Heart left ventricle (tissue), 16 donors: Measurements from ENCODE around the gene TSNAXIP1. TPM values are rescaled to one million over a fixed set of nuclear protein-coding genes. Genes with fewer than 3 reads are reported as not detected.
A peak's percentile ranks its signal among the peaks of the same experiment; 100 is the strongest.

Source experiments
- ATAC-seq, 4 donors: fragments of 200-7000 bp; cut with Tn5 transposase; one replicate each; pipeline ENCODE4 v1.9.1; 2020 to 2022; ENCODE audit warnings: moderate library complexity in 4 of 4, mild to moderate bottlenecking in 3 of 4, moderate number of reproducible peaks in 1 of 4
- DNase-seq, 5 donors: peaks; one replicate each; pipeline ENCODE4 v3.0.0-alpha.2; 2020
- H3K27ac ChIP-seq, 12 donors: fragments of 200-600 bp; sonication (generic) in 4 of 12; one replicate each; pipeline versions ENCODE4 v1.5.0 to v1.8.0; 2016 to 2022; ENCODE audit warnings: mild to moderate bottlenecking in 2 of 12
- H3K27me3 ChIP-seq, 9 donors: fragments of 200-600 bp; sonication (generic) in 2 of 9; one replicate each; pipeline versions ENCODE4 v1.5.1 to v1.8.0; 2016 to 2022; ENCODE audit warnings: mild to moderate bottlenecking in 3 of 9
- H3K36me3 ChIP-seq, 9 donors: fragments of 200-600 bp; sonication (generic) in 2 of 9; one replicate each; pipeline versions ENCODE4 v1.5.0 to v1.8.0; 2018 to 2022; ENCODE audit warnings: mild to moderate bottlenecking in 2 of 9
- H3K4me1 ChIP-seq, 12 donors: fragments of 200-600 bp; sonication (generic) in 4 of 12; one replicate each; pipeline versions ENCODE4 v1.5.0 to v1.8.0; 2016 to 2022; ENCODE audit warnings: mild to moderate bottlenecking in 3 of 12
- H3K4me3 ChIP-seq, 12 donors: fragments of 200-600 bp; sonication (generic) in 4 of 12; one replicate each; pipeline versions ENCODE4 v1.5.0 to v1.8.0; 2017 to 2022; ENCODE audit warnings: mild to moderate bottlenecking in 9 of 12, moderate library complexity in 4 of 12
- H3K9me3 ChIP-seq, 12 donors: fragments of 200-600 bp; sonication (generic) in 4 of 12; one replicate each; pipeline versions ENCODE4 v1.5.0 to v1.8.0; 2016 to 2022; ENCODE audit warnings: mild to moderate bottlenecking in 1 of 12
- POLR2A ChIP-seq, 2 donors: fragments of 450-650 bp; IDR thresholded peaks; one replicate each; pipeline ENCODE4 v1.6.1; 2017; ENCODE audit warnings: antibody characterized with exemption in 2 of 2, mild to moderate bottlenecking in 2 of 2, moderate library complexity in 2 of 2
- WGBS, 4 donors: extraction: QIAGEN DNeasy Blood & Tissue Kit in 2 of 4; methylation state at CpG; one replicate each; pipeline versions ENCODE4 v1.1.5 to v1.1.7; 2013 to 2018; 5-methylcytosine and 5-hydroxymethylcytosine counted together
- intact Hi-C, 10 donors: fragments of 100-400 bp; cut with DNase I; formaldehyde crosslinking; loops; one replicate each; pipeline versions ENCODE4 v1.11.1 to v1.14.2; 2022
- polyA plus RNA-seq, 2 donors: library from polyadenylated mRNA; stranded (reverse); fragments of 200-250 nt; gene quantifications; one replicate each; pipeline ENCODE4 v1.2.3, GENCODE V29; 2013
- total RNA-seq, 9 donors: library from RNA; depleted of rRNA in 2 of 9; stranded (reverse); fragments of >200 nt in 2 of 9; fragmentation: NEBNext Ultra II Directional in 3 of 9; extraction: Animal tissue kit (Norgen Biotek cat#: 25700) in 3 of 9; gene quantifications; one replicate each; pipeline versions ENCODE4 v1.1.0 to v1.2.4, GENCODE V29; 2016 to 2023
- TF ChIP-seq, protein P1 (sequence below), 12 donors: fragments of 200-600 bp; sonication (generic) in 4 of 12; IDR thresholded peaks; one replicate each; pipeline versions ENCODE4 v1.5.0 to v1.8.0; 2018 to 2022; ENCODE audit warnings: antibody characterized with exemption in 12 of 12, mild to moderate bottlenecking in 5 of 12
- donor health status: ischemic (EF 13 %, LVEDD 7.1; RV severe dilation, severe dysfunction).
- donor health status: healthy with polysubstance abuse.
- donor health status: DM: no; HTN: yes; CAD: no.
- donor health status: DM: no; HTN: no; CAD: no.
- donor health status: ischemic (EF 25% LVEDD 6.9; RV normal size, moderate dysfunction).
- donor health status: ischemic (EF 25% LVEDD 5.7; RV mildly dilated, moderate dysfunction).
- donor health status: healthy.
- donor health status: DM: yes; HTN: yes; CAD: no.
- donor health status: ischemic (EF 35%, LVEDD 5.7; RV mildly dilated, moderate dysfunction).
- donor health status: nonischemic (EF 11% LVEDD 7.7; RV severe dilation, severe dysfunction).
- donor health status: DM: yes; HTN: yes; CAD: no.
- donor health status: PGD.
- donor health status: ischemic (EF 29% LVEDD 5.4; RV normal size, mild dysfunction).
- donor health status: nonischemic (EF 23%, LVEDD 6.1; RV moderate dilation, normal function).

TSNAXIP1 gene
- total and polyA plus RNA-seq, 11 donors: 0.16 to 0.93 (median 0.57) TPM; not detected in 1

- TF ChIP-seq POLR2A (IDR thresholded peaks at IDR 0.05): no peak
- TF ChIP-seq, protein P1, sequence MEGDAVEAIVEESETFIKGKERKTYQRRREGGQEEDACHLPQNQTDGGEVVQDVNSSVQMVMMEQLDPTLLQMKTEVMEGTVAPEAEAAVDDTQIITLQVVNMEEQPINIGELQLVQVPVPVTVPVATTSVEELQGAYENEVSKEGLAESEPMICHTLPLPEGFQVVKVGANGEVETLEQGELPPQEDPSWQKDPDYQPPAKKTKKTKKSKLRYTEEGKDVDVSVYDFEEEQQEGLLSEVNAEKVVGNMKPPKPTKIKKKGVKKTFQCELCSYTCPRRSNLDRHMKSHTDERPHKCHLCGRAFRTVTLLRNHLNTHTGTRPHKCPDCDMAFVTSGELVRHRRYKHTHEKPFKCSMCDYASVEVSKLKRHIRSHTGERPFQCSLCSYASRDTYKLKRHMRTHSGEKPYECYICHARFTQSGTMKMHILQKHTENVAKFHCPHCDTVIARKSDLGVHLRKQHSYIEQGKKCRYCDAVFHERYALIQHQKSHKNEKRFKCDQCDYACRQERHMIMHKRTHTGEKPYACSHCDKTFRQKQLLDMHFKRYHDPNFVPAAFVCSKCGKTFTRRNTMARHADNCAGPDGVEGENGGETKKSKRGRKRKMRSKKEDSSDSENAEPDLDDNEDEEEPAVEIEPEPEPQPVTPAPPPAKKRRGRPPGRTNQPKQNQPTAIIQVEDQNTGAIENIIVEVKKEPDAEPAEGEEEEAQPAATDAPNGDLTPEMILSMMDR (IDR thresholded peaks at IDR 0.05): no peak
- WGBS, 4 donors: 87 to 95% (median 92%) methylated on average over 6 of the region's 6 CpGs
- H3K36me3 ChIP-seq: peaks cover 0 to 41% (median 21%) of the 10 kb centered on the region in 9 donors
- H3K4me3 ChIP-seq: no peak overlapping the region
- DNase-seq (no peak), ATAC-seq (no peak)
- peaks cover 5 to 34% (median 24%) of the 10 kb centered on the region in 12 donors for H3K4me1 ChIP-seq
- H3K9me3 ChIP-seq: no peaks in the 10 kb centered on the region
- intact Hi-C loops: no loop called here
- no peak overlapping the region for H3K27ac ChIP-seq
- no peaks in the 10 kb centered on the region for H3K27me3 ChIP-seq
These were observed 36.2 kb upstream of the TSNAXIP1 start for GRCh38 chr16:67770346-67770991.

- intact Hi-C loops: no loop called here
- DNase-seq (peak in 4 of 5 donors; percentile 38 to 54 (median 47)), ATAC-seq (peak; percentile 73 to 84 (median 78))
- TF ChIP-seq, protein P1 (IDR thresholded peaks at IDR 0.05): no peak
- no peak for TF ChIP-seq POLR2A (IDR thresholded peaks at IDR 0.05)
- H3K36me3 ChIP-seq: peaks cover 0 to 30% (median 18%) of the 10 kb centered on the region in 9 donors
- no peak overlapping the region for H3K4me3 ChIP-seq
- H3K27ac ChIP-seq: peak overlapping the region in 7 of 12 donors; percentile 24 to 68 (median 35)
- peaks cover 5 to 30% (median 24%) of the 10 kb centered on the region in 12 donors for H3K4me1 ChIP-seq
- H3K27me3 ChIP-seq: no peaks in the 10 kb centered on the region
- WGBS, 4 donors: 10 to 17% (median 12%) methylated on average over 4 of the region's 4 CpGs
- H3K9me3 ChIP-seq: no peaks in the 10 kb centered on the region
These were observed 33.6 kb upstream of the TSNAXIP1 start for GRCh38 chr16:67773099-67773498.

DNA sequence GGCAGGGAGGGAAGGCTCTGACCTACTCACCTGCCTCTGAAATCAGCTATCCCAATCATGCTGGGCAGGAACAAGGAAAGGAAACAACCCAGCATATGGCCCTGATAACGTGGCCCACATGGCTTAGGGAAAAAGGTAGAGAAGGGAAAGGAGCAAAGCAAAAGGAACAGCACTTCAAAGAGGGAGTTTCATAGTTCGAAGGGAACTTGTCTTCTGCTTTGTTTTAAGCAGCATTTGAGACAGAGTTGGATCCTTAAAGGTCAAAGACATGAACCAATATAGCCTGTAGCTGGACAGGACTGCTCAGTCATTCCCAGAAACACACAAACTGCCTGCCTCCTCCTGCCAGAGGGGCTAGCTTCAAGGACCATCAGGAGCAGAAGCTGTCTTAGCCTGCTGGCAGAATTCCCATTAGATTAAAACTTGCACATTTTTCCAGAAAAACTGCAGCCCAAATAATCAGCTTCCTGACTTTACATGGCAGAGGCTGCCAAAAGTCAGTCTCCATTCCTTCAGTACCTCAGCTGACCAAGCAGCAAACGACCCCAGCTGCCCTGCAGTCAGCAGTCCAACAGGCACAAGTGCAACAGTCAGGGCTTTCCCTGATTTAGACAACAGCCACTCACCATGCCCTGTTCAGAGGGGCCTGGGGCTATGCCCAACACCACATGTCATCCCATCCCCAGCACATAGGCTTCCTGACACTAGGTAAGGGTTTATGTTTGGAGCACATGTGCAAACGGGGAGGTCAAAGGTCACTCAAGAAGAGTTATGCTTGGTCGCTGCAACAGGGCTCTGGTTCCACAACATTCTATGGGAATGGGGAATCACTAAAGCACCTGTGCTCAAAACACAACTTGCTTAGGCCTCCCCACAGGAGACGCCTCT is 32.9 kb upstream of the TSNAXIP1 start:
- ATAC-seq: peak; percentile 13 to 63 (median 55)
- Histone ChIP-seq H3K9me3 (no peaks in the 10 kb centered on the region), H3K4me3 (no peak overlapping the region), H3K36me3 (peaks cover 0 to 24% (median 16%) of the 10 kb centered on the region in 9 donors), H3K27ac (peak overlapping the region in 8 of 12 donors; percentile 22 to 68 (median 34)), H3K4me1 (peaks cover 5 to 30% (median 24%) of the 10 kb centered on the region in 12 donors), H3K27me3 (no peaks in the 10 kb centered on the region)
- WGBS, 4 donors: 53 to 59% (median 54%) methylated on average over 6 of the region's 6 CpGs
- no peak for DNase-seq
- TF ChIP-seq POLR2A (IDR thresholded peaks at IDR 0.05): no peak
- TF ChIP-seq, protein P1 (IDR thresholded peaks at IDR 0.05): no peak
- intact Hi-C loops: no loop called here

GRCh38 chr16:67774457-67774853 is 32.2 kb upstream of the TSNAXIP1 start:
- TF ChIP-seq, protein P1 (IDR thresholded peaks at IDR 0.05): no peak
- TF ChIP-seq POLR2A (IDR thresholded peaks at IDR 0.05): no peak
- 68 to 87% (median 84%) methylated on average over 3 of the region's 3 CpGs for WGBS, 4 donors
- Histone ChIP-seq H3K27me3 (no peaks in the 10 kb centered on the region), H3K9me3 (no peaks in the 10 kb centered on the region), H3K27ac (peak overlapping the region in 4 of 12 donors; percentile 24 to 68 (median 36)), H3K4me3 (no peak overlapping the region), H3K4me1 (peaks cover 5 to 33% (median 25%) of the 10 kb centered on the region in 12 donors), H3K36me3 (peaks cover 0 to 22% (median 14%) of the 10 kb centered on the region in 9 donors)
- no peak for DNase-seq
- no peak for ATAC-seq
- intact Hi-C loops: no loop called here
